AG10803 (cell line): ENCODE data around the gene VCAM1.
"Not testable (repeated sequence)": the region's sequence is repeated elsewhere in the genome, so short reads cannot be mapped to it uniquely, and the experiment has no call there.

ENCODE experiments used
- DNase-seq: peaks from one replicate; pipeline ENCODE4 v3.0.0; 2010; ENCODE audit warnings: low read depth
- H3K4me3 ChIP-seq: 2 replicates; pipeline ENCODE4 v1.5.1; 2011; ENCODE audit warnings: mild to moderate bottlenecking, low read length, control low read depth
- CTCF ChIP-seq: conservative IDR thresholded peaks from 2 replicates; pipeline ENCODE4 v1.5.1; 2011; ENCODE audit warnings: mild to moderate bottlenecking, low read length, control low read depth, inconsistent platforms

VCAM1 gene

DNA sequence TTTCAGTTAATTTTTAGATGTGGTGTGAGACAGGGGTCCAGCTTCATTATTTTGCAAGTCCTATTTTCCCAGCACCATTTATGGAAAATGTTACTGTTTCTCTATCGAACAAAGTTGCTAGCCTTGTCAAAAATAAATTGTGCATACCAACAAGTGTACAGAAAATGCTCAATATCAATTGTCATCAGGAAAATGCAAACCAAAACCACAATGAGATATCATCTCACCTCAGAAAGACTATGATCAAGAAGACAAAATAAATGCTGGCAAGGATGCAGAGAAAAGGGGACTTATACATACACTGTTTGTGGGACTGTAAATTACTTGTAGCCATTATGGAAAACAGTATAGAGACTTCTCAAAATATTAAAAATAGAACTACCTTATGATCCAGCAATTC lies 54.8 kb downstream of the VCAM1 start:
- no peak overlapping the region for H3K4me3 ChIP-seq
- no peak for DNase-seq
- no peak for TF ChIP-seq CTCF

DNA sequence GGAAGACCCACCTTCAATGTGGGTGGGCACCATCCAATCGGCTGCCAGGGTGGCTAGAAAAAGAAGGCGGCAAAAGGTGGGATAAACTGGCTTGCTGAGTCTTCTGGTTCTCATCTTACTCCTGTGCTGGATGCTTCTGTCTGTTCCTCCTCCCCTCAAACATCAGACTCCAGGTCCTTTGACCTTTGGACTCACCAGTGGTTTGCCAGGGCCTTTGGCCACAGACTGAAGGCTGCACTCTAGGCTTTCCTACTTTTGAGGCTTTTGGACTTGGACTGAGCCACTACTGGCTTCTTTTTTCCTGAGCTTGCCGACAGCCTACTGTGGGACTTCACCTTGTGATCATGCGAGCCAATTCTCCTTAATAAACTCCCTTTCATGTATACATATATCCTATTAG lies 55.9 kb downstream of the VCAM1 start:
- DNase-seq, result no peak
- no peak overlapping the region for H3K4me3 ChIP-seq
- no peak for TF ChIP-seq CTCF

DNA sequence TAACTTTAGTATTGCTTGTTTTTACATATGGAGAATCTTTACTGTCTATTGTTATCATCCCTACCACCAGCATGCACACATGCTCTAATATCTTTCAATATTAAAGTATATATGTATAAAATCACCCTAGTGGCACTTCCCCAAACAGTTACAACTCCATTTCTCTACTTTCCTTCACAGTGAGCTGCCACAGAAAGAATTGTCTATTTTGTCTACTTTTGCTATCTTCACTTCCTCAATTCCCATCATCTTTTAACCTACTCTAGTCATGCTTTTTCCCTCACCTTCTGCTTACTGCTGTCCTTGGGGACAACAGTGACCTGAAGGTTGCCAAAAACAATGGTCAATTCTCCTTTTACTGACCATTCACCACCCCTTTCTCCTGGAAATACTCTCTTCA lies 59.2 kb downstream of the VCAM1 start:
- TF ChIP-seq CTCF, result no peak
- DNase-seq, result no peak
- no peak overlapping the region for H3K4me3 ChIP-seq

DNA sequence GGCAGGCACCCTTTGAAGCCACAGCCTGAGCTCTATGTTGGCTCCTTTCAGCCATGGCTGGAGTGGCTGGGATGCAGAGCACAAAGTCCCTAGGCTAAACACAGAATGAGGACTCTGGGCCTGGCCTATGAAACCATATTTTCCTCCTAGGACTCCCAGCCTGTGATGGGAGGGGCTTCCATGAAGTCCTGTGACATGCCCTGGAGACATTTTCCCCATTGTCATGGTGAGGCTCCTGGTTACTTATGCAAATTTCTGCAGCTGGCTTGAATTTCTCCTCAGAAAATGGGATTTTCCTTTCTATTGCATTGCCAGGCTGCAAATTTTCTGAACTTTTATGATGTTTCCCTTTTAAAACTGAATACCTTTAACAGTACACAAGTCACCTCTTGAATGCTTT lies 61.3 kb downstream of the VCAM1 start:
- no peak for DNase-seq
- no peak overlapping the region for H3K4me3 ChIP-seq
- no peak for TF ChIP-seq CTCF

DNA sequence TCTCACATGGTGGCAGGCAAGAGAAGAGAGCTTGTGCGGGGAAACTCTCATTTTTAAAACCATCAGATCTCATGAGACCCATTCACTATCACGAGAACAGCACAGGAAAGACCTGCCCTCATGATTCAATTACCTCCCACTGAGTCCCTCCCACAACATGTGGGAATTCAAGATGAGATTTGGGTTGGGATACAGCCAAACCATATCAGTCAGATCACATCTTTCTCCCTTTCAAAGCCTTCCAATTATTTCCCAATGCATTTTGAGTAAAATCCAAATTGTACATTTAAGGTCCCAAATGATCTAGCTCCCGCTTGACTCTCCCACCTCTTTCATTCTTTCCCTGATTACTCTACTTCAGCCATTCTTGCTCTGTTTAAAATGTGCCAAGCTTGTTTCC lies 62.2 kb downstream of the VCAM1 start:
- not testable (repeated sequence) for H3K4me3 ChIP-seq, DNase-seq

GRCh38 chr1:100782473-100783039 lies 63.0 kb downstream of the VCAM1 start:
- DNase-seq, result no peak
- TF ChIP-seq CTCF, result no peak

GRCh38 chr1:100785470-100786052 lies 66.0 kb downstream of the VCAM1 start:
- TF ChIP-seq CTCF, result no peak
- DNase-seq, result peak; percentile 52

More at GRCh38 chr1:100782473-100783039, 63.0 kb downstream of the VCAM1 start:
- H3K4me3 ChIP-seq, result no peak overlapping the region

More at GRCh38 chr1:100785470-100786052, 66.0 kb downstream of the VCAM1 start:
- H3K4me3 ChIP-seq, result no peak overlapping the region
